Spleen (tissue), 11 donors: ENCODE measurements around the gene NIP7. TPM values are rescaled to one million over a fixed set of nuclear protein-coding genes. Genes with fewer than 3 reads are reported as not detected.
A peak's percentile ranks its signal among the peaks of the same experiment; 100 is the strongest.

Source experiments
- DNase-seq: peaks from one replicate; pipeline ENCODE4 v3.0.0-alpha.2; 2020
- H3K27ac ChIP-seq, 8 donors: fragments of 200-600 bp; sonication (generic) in 7 of 8; 1 replicate in 4 of 8; 2 replicates in 4 of 8; pipeline versions ENCODE4 v1.5.0 to v1.8.0; 2016 to 2021; ENCODE audit warnings: inconsistent platforms in 4 of 8, mild to moderate bottlenecking in 4 of 8, moderate library complexity in 1 of 8
- H3K27me3 ChIP-seq, 7 donors: fragments of 200-600 bp; sonication (generic) in 6 of 7; replicated peaks in 1 of 7; 1 replicate in 4 of 7; 2 replicates in 3 of 7; pipeline versions ENCODE4 v1.5.0 to v1.8.0; 2016 to 2021; ENCODE audit warnings: inconsistent platforms in 3 of 7, mild to moderate bottlenecking in 1 of 7
- H3K36me3 ChIP-seq, 6 donors: fragments of 200-600 bp; sonication (generic) in 5 of 6; 1 replicate in 4 of 6; 2 replicates in 2 of 6; pipeline versions ENCODE4 v1.5.0 to v1.8.0; 2016 to 2021; ENCODE audit warnings: inconsistent platforms in 2 of 6
- H3K4me1 ChIP-seq, 6 donors: fragments of 200-600 bp; sonication (generic) in 5 of 6; 1 replicate in 3 of 6; 2 replicates in 3 of 6; pipeline versions ENCODE4 v1.5.0 to v1.8.0; 2016 to 2021; ENCODE audit warnings: inconsistent platforms in 3 of 6
- H3K4me3 ChIP-seq, 8 donors: fragments of 200-600 bp; sonication (generic) in 7 of 8; 1 replicate in 4 of 8; 2 replicates in 4 of 8; pipeline versions ENCODE4 v1.5.0 to v1.8.0; 2016 to 2021; ENCODE audit warnings: inconsistent platforms in 4 of 8, mild to moderate bottlenecking in 4 of 8, moderate library complexity in 2 of 8
- H3K9me3 ChIP-seq, 8 donors: fragments of 200-600 bp; sonication (generic) in 7 of 8; 1 replicate in 4 of 8; 2 replicates in 4 of 8; pipeline versions ENCODE4 v1.5.0 to v1.8.0; 2016 to 2021; ENCODE audit warnings: inconsistent platforms in 4 of 8
- CTCF ChIP-seq, 11 experiments: fragments of 200-600 bp in 7 of 11; fragments of 450-650 bp in 4 of 11; sonication (generic) in 4 of 11; IDR thresholded peaks in 8 of 11; conservative IDR thresholded peaks in 3 of 11; 1 replicate in 7 of 11; 2 replicates in 4 of 11; pipeline versions ENCODE4 v1.4.0 to v1.8.0; 2016 to 2021; ENCODE audit warnings: antibody characterized with exemption in 11 of 11, inconsistent platforms in 4 of 11, mild to moderate bottlenecking in 1 of 11
- POLR2A ChIP-seq, 3 donors: fragments of 450-650 bp; IDR thresholded peaks; one replicate each; pipeline ENCODE4 v1.5.1; 2017; ENCODE audit warnings: antibody characterized with exemption in 3 of 3, mild to moderate bottlenecking in 1 of 3
- POLR2AphosphoS5 ChIP-seq, 3 donors: sonication (generic); formaldehyde crosslinking; IDR thresholded peaks; one replicate each; pipeline ENCODE4 v1.5.1; 2017; ENCODE audit warnings: antibody characterized with exemption in 3 of 3
- WGBS, 5 donors: extraction: QIAGEN DNeasy Blood & Tissue Kit in 3 of 5; methylation state at CpG; one replicate each; pipeline versions ENCODE4 v1.1.5 to v1.1.7; 2013 to 2018; 5-methylcytosine and 5-hydroxymethylcytosine counted together
- intact Hi-C: fragments of 100-400 bp; cut with DNase I; formaldehyde crosslinking; loops from one replicate; pipeline ENCODE4 v1.15.0; 2023; ENCODE audit warnings: low total_unique reads
- polyA plus RNA-seq, 3 donors: library from polyadenylated mRNA; stranded (reverse); fragments of 200-250 nt; gene quantifications; one replicate each; pipeline ENCODE4 v1.2.1, GENCODE V29; 2013
- total RNA-seq, 7 donors: library from RNA; depleted of rRNA in 3 of 7; stranded (reverse); fragments of >200 nt in 3 of 7; fragmentation: NEBNext Ultra II Directional in 4 of 7; extraction: Animal tissue kit (Norgen Biotek cat#: 25700) in 4 of 7; gene quantifications; one replicate each; pipeline versions ENCODE4 v1.1.0 to v1.2.1, GENCODE V29; 2016 to 2021
- donor health status: healthy with polysubstance abuse.
- donor health status: DM: no; HTN: no; CAD: no; lungs with moderate emphysema.
- donor health status: DM: no; HTN: no; CAD: no.
- donor health status: Bipolar disorder and iron deficiency.
- donor health status: healthy.
- donor health status: DM: no; HTN: no; CAD: no.
- donor health status: DM: yes; HTN: yes; CAD: no.

NIP7 gene
- total and polyA plus RNA-seq, 10 donors, result 10.2 to 25.0 (median 18.8) TPM

DNA sequence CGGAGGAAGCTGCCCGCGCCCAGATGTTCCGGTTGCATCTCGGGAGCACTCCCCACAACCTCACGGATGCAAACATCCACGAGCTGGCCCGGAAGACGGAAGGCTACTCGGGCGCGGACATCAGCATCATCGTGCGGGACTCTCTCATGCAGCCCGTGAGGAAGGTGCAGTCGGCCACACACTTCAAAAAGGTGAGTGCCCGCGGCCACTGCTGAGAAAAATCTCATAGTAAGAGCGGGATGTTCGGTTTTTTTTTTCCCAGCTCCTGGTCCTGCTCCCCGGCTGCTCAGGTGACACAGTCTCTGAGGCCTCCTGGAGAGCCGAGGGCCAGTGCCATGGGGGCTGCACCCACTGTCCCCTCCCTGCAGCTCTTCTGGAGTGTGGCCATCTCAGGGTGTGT, 18.5 kb upstream of the NIP7 start:
- no peak overlapping the region for H3K27ac ChIP-seq
- H3K36me3 ChIP-seq, result peaks cover 24 to 100% (median 94%) of the 10 kb centered on the region in 6 donors
- intact Hi-C loops, result no loop called here
- no peaks in the 10 kb centered on the region for H3K9me3 ChIP-seq
- WGBS, 5 donors, result 91 to 96% (median 94%) methylated on average over 11 to 22 of the region's 22 CpGs
- peaks cover 3 to 32% (median 14%) of the 10 kb centered on the region in 6 donors for H3K4me1 ChIP-seq
- DNase-seq, result peak; percentile 60
- H3K4me3 ChIP-seq, result no peak overlapping the region
- TF ChIP-seq CTCF (IDR thresholded peaks at IDR 0.05 in 8 of 11, conservative IDR thresholded peaks at IDR 0.05 in 3 of 11), result no peak
- TF ChIP-seq POLR2AphosphoS5 (IDR thresholded peaks at IDR 0.05), result peak in 1 of 3 donors; percentile 59
- H3K27me3 ChIP-seq, result no peaks in the 10 kb centered on the region

GRCh38 chr16:69322343-69322742, 17.2 kb upstream of the NIP7 start:
- Histone ChIP-seq H3K27me3 (no peaks in the 10 kb centered on the region), H3K36me3 (peaks cover 16 to 100% (median 87%) of the 10 kb centered on the region in 6 donors), H3K4me1 (peaks cover 9 to 44% (median 26%) of the 10 kb centered on the region in 6 donors), H3K9me3 (no peaks in the 10 kb centered on the region), H3K4me3 (no peak overlapping the region), H3K27ac (no peak overlapping the region)
- intact Hi-C loops, result no loop called here
- peak; percentile 58 for DNase-seq
- 86 to 93% (median 92%) methylated on average over 3 to 7 of the region's 7 CpGs for WGBS, 5 donors
- peak in 1 of 3 donors; percentile 13 for TF ChIP-seq POLR2AphosphoS5 (IDR thresholded peaks at IDR 0.05)
- TF ChIP-seq CTCF (IDR thresholded peaks at IDR 0.05 in 8 of 11, conservative IDR thresholded peaks at IDR 0.05 in 3 of 11), result no peak
- no peak for TF ChIP-seq POLR2A (IDR thresholded peaks at IDR 0.05)

GRCh38 chr16:69323415-69323814, 16.2 kb upstream of the NIP7 start:
- Histone ChIP-seq H3K27me3 (no peaks in the 10 kb centered on the region), H3K9me3 (no peaks in the 10 kb centered on the region), H3K27ac (no peak overlapping the region), H3K4me1 (peaks cover 17 to 54% (median 37%) of the 10 kb centered on the region in 6 donors), H3K4me3 (no peak overlapping the region), H3K36me3 (peaks cover 16 to 100% (median 82%) of the 10 kb centered on the region in 6 donors)
- intact Hi-C loops, result no loop called here
- TF ChIP-seq POLR2A (IDR thresholded peaks at IDR 0.05) (no peak), CTCF (IDR thresholded peaks at IDR 0.05 in 8 of 11, conservative IDR thresholded peaks at IDR 0.05 in 3 of 11) (no peak), POLR2AphosphoS5 (IDR thresholded peaks at IDR 0.05) (peak in 1 of 3 donors; percentile 51)
- peak; percentile 58 for DNase-seq
- WGBS, 5 donors, result 92 to 97% (median 94%) methylated on average over 12 to 14 of the region's 14 CpGs

GRCh38 chr16:69324013-69324531, 15.5 kb upstream of the NIP7 start:
- Histone ChIP-seq H3K36me3 (peaks cover 16 to 99% (median 75%) of the 10 kb centered on the region in 6 donors), H3K9me3 (no peaks in the 10 kb centered on the region), H3K4me3 (no peak overlapping the region), H3K27me3 (no peaks in the 10 kb centered on the region), H3K4me1 (peaks cover 24 to 61% (median 43%) of the 10 kb centered on the region in 6 donors), H3K27ac (peak overlapping the region in 2 of 8 donors; percentile 7 to 30)
- DNase-seq, result peak; percentile 73
- intact Hi-C loops, result no loop called here
- no peak for TF ChIP-seq POLR2A (IDR thresholded peaks at IDR 0.05)
- TF ChIP-seq POLR2AphosphoS5 (IDR thresholded peaks at IDR 0.05), result peak in 1 of 3 donors; percentile 41
- 71 to 86% (median 77%) methylated on average over 8 of the region's 8 CpGs for WGBS, 5 donors
